GM18498 (cell line): ENCODE results near the gene LCA5.
A peak's percentile ranks its signal among the peaks of the same experiment; 100 is the strongest.
"Not testable (repeated sequence)": the region's sequence is repeated elsewhere in the genome, so short reads cannot be mapped to it uniquely, and the experiment has no call there.

Source experiments
- ATAC-seq: cut with Tn5 transposase; IDR thresholded peaks from one replicate; pipeline ENCODE4 v1.9.1; 2021; ENCODE audit warnings: mild to moderate bottlenecking, moderate library complexity; ENCODE audit not compliant: unreplicated experiment

Gene LCA5

DNA sequence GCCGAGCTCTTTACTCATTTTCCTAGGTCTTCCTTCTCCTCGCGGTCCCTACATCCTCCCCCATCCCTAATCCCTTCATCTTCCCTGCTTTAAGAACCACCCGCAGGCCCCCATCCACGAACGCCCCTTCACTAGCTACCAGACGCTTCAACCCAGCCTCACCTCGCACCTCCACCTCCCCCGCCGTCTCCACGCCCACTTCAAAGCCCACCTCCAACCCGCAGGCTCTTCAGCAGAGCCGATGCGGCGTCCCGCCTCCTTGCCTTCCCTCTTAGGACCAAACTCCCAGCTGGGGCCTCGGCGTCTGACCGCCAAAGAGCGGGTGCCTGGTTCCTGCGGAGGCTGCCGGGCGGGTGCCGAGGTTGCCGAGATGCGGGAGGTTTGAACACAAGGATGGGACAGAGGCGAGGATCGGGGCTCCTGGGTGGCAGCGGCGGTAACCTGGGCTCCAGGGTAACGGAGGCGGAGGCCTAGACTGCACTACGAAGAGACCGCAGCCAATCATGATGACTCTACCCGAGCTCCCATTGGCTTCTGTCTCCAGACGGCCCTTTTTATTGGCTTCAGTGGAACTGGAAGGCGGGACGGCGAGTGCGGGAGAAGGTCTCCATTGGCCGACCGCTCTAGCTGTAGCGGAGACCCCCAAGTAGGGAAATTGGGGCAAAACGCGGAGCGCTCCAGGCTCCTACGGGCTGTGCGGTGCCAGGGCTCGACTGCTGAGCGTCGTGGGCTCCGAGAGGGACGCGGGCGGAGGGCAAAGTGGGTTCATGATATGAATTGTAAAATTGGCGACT, at the start of gene LCA5:
Gene LCA5, minus strand, starts transcription at position 477 of the 794 bp plus-strand sequence. CDS start 18,536 bp downstream, outside the sequence.
- ATAC-seq = peak; percentile 99

DNA sequence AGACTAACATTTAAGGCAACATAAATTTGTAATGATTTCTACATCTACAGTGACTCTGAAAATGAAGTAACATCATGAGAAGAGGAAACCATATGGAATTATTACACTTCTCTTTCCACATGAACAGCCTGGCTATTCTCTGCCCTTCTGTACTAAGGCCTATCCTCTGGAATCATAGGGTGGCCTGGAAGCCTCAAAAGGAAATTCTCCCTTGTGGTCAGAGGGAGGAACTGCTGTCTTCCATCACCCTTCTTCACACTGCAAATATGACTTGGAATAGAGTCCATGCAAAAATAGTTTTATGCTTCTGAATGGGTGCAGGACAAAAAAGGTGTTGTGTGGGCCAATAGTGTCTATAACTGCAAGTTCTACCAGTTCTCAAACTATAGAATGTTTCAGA, 49.3 kb upstream of the LCA5 start:
- no peak for ATAC-seq

DNA sequence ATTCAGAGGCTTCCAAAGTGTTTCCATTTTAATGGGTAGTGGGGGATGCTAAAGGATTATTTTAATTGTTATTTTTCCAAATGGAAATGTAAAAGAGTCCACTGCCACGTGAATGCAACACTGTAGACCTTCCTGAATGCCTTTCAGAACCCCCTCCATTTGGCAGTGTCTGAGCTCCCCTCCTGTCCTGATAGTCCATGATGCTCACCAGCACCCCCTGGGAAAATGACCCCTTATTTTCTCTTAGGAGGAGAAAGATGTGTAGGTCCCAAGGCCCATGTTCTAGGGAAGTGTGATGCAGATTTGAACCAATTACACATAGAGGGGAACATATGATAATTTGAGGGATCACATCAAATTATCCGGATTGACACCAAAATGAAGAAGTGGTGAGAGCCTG, 47.1 kb upstream of the LCA5 start:
- no peak for ATAC-seq

DNA sequence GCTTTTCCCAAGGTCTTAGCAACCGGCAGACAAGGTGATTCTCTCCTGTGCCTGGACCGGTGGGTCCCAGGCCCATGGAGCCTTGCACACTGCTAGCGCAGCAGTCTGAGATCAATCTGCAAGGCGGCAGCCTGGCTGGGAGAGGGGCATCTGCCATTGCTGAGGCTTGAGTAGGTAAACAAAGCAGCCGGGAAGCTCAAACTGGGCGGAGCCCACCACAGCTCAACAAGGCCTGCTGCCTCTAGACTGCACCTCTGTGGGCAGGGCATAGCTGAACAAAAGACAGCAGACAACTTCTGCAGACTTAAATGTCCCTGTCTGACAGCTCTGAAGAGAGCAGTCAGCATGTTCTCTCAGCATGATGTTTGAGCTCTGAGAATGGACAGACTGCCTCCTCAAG, 40.7 kb upstream of the LCA5 start:
- ATAC-seq = not testable (repeated sequence)

DNA sequence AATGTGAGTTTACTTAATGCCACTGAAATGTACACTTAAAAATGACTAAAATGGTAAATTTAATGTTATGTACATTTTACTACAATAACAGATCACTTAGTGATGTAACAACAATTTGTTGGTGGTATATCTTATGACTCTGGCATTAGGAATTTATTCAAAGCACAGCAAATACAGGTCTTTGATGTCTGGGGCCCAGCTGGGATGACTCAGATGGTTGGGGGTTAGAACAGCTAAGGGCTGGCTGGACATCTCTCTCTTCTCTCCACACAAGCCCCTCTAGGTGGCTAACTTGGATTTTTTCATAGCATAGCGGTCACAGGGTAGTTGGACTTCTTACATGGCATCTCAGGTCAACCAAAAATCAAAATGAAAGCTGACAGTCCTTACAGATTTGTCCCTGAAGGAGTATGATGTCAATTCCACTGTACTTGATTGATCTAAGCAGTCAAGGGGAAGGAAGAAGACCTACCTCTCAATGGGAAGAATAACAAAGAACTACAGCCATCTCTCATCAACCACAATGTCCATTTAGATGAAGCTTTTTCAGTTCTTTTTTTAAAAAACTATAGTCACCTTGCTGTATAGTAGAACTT, 37.5 kb upstream of the LCA5 start:
- ATAC-seq = no peak

DNA sequence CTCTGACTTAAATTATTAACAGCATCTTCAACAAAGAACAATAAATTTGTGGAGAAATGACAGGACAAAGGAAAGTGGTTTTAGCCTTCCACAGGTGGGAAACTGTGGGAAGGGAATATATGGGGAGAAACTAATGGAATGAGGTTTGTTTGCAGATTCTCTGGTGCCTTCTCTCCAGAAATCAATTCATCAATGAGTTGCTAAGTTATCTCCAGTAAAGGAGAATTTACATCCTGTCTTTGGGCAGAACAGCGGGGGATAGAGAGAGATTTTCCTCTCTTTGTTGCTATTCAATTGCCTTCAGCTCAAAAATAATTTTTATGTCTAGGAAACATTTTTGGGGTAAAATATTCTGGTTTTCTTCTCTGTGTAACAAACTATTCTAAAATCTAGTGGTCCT, 36.9 kb upstream of the LCA5 start:
- no peak for ATAC-seq

DNA sequence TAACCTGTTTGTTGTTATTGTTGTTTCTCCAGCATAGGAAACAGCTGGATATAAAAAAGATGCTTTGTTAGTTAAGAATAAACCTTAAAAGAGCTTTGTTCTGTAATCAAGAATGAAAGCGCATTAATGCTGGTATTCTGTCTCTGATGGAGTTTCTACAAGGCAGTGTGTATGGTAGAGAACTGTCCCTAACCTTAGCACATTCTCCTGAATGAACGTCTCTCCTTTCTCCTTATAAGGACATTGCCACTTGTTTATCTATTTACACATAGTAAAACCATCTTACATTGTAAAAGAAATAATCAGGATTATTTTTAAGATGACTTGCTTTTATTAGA, 33.8 kb upstream of the LCA5 start:
- peak; percentile 36 for ATAC-seq

DNA sequence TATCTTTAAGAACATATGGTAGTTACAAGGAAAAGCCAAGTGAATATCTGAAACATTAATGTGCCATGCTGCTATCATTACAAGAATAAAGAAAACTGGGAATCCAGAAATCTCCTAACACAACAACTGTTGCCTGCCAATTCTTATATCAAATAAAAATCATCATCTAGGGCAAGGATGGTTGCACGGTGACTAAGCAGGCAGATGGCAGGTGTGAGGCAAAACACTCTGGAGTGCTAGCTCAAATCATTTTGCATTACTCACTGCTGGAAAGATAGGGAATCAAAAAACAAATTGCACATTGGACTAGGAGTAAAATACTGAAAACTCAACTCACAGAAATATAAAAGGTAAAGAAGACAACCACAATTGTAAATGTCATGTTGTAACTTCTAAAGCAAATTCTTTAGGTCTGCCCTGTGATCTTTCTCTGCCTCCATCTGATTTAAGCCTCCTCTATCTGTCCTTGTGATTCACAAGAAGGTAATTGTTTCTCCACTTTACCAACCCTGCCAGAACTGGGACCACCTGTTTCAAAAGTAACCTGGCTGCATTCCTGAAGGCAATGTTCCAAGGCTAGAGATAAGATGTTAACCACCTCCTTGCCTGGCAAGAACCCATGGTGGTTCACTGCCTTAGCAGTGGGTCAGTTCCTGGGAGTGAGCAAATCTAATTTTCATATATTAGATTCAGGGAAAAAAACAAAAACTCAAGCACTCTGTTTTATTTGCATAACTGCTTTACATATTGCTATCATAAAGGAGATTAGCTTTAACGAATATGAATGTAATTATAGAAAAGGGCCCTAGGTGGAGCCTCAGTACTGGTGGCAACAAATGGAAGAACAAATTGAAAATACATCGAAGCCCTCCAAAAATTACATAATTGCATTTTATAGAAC, 33.1 kb upstream of the LCA5 start:
- peak; percentile 92 for ATAC-seq

DNA sequence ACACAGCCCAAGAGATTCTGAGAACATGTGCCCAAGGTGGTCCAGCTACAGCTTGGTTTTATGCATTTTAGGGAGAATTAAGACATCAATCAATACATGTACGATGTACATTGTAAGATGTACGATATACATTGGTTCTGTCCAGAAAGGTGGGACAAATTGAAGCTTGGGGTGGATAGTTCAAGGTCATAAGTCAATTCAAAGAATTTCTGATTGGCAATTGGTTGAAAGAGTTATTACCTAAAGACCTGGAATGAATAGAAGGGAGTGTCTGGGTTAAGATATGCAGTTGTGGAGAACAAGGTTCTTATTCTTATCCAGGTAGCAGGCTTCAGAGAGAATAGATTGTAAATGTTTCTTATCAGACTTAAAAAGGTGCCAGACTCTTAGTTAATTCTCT, 31.8 kb upstream of the LCA5 start:
- ATAC-seq = no peak

DNA sequence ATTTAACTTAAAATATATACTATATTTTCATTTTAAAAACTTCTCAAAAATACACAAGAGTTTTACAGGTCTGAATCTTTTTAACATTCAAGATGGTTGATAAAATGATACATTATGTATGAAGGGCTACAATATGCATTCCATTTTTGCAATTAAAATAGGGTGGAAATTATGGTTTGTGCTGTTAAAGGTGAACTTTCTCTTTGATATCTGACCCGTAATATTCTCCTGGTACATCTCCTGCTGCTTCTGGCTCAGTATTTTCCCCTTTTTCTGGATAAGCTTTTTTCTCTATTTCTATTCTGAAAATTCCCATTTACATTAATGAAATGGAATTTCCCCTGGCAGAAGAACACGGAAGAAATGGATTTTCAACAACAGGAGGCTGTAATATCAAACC, 27.4 kb upstream of the LCA5 start:
- ATAC-seq = no peak

DNA sequence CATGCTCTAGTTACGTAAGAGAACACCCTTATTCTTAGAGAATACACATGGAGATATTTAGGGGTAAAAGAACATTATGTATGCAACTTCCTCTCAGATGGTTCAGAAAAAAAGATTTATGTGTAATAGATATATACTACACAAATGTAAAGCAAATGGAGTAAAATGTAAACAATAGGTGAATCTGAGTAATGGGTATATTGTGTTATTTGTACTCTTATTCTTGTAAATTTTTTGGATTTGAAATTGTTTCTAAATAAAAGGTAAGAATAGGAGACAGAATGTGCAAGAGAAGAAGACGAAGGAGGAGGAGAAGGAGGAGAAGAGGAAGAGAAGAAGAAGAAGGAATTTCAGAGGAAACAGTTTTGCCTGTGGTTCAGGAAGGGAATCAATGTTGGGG, 22.5 kb upstream of the LCA5 start:
- no peak for ATAC-seq

DNA sequence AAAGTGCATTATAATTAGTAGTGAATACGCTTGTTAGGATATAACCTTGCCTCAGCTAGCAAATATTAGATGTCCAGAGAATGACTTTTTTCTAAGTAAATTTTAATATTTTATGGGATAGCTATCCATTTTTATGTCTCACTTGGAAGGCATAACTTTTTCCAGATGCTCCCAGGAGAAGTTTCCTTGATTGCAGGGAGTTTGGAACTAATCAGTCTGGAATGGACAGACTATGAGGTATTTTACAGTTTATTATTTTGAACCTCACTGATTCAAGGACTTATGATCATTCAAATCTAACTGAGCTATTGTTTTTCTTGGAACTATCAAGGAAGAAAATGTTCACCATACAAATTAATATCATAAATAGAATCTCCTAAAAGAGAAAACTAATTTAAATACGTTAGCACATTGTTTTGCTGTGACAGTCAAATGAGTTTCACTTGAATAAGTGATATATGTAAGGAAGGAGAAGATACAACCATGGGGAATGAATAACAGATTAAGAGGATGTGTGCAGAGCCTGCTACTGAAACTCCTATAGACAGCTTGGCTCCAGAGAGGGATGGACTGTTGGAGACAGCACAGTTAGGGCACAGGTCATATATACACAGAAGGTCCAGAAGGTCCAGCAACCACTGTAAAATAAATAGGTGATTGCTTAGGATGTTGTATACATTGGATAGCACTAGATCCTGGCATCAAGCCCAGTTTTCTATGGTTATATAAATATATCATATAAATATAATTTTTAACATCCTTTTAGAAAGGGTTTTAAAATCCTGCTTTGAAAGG, 20.6 kb upstream of the LCA5 start:
- ATAC-seq = no peak

DNA sequence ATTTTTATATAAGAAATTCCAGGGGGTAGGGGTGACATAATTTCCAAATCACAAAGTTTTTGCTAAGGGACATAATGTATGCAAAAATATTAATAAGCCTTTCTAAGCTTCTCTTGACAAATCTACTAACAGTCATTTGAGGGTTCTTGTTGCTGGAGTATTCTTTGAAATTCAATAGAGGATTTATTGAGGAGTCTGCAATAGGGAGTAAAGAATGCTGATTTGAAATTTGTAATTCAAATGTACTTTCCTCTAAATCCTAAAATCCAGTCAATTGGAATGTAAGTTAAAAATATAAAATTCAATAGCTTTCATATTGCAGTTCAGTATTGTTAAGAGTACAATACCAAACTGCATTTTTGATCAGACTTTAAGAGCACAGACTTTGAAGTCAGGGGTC, 17.1 kb upstream of the LCA5 start:
- ATAC-seq = no peak

DNA sequence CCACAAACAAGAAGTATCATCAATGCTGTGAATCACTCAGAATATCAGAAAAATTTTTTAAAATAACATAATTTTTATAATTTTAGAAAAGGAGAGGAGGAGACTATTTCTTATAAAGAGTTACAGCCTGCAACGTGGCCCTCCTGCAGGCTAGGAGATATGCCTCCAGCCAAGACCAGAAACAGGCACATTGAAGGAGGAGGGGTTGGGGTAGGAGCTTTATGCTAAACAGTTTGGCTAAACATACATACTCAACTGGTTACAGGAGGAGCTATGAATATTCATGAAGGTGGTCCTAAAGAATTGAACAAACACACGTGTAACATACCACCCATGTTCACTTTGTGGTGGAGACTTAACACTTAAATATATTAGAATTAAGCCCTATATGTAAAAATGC, 14.2 kb upstream of the LCA5 start:
- no peak for ATAC-seq

DNA sequence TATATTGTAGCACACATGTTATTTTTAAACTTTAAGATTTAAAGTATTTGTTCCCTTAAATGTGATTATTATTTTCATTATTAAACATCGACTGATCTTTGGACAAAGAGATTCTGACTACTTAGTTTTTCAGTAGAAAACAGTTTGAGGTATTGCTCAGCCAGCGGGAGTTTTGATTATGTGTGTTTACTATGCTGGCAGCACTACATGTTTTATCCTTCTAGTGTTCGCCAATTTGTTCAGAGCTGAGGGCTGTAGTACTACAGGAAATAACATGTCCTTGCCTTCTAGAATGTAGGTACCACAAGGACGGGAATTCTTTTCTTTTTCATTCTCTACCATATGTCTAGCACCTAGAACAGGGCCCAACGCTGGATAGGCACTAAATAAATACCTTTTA, 11.1 kb upstream of the LCA5 start:
- no peak for ATAC-seq

DNA sequence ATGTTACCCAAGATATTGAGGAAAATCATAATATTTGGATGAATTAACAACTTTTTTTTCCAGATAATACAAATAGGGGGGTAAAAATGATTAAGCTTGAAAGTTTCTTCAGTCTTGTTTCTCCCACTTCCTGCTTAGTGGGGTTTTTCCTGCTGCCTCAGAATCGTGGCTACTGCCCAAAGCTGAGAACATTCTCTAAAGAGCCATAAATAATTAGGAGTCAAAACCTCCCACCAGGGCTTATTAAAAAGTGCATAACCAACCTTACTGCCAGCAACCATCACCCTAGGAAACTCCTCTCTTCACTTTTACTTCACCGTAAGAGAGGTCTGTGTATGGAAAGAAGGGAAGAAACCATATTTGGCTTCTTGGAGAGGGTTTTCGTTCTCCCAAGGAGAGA, 9.0 kb upstream of the LCA5 start:
- no peak for ATAC-seq

DNA sequence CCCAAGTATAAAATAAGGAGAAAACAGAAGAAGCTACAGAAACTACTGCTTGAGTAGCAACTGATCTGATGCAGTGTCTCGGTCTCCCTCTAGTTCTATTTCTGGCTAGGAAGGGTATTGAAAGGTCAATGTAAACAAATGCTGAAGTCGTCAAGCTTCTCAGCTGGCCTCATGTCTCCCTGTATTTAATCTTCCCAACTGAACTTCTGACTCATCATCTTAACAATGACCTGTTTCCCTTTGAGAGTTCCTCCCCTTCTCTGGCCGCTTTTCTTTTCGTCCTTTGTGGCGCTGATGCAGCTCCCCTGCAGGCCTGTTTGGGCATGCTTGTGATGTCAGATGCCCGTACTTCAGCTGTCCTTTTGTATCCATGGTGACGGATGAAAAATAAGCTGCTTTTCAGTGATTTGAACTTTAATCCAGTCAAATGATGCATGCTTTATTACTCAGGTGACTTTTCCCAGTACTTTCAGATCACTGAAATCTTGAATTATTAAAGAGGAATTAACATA, 7.8 kb upstream of the LCA5 start:
- peak; percentile 88 for ATAC-seq

DNA sequence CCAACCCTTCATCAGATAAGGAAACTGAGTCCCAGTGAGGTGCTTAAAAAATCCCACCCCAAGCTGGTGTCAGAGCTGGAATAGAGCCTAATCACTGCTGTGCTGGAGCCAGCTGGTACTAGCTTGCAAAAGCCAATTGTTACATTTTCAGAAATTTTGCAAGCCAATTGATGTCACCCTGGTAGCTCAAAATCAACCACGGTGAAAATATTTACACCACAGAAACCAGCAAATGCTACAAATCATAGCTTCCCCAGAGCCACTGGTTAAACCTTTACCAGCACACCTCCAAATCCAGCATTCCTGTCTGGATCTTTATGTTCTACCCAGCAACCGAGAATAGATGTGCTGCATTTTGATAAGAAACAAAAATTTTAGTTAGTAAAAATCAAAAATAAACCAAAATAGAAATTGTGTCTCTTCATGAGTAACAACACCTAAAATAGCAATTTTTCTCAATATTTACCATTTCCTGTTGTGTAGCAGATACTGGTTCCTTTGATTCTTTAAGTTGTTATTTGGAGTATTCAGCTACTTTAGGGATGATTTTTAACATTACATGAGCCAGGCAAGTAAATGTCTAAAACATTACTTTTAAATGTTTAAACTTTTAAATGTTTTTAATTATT, 7.2 kb upstream of the LCA5 start:
- ATAC-seq = peak; percentile 67

DNA sequence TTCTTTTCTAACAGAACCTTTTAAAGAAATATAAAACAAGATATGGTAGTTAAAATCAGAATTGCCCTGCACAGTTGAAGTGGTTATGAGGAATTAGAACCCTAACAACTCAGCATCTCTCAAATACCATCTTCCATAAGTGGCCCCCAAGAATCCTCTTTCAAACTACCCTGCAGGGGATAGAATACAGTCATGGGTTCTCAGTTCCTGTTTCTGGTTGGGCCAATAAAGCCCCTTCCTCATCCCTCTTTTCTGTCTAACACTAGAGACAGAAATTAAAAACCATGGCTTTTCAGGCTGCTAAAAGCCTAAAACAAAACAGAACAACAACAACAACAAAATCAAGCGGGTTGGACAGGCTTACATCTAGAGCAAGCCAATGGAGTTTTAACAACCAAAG, 6.7 kb upstream of the LCA5 start:
- ATAC-seq = peak; percentile 19

DNA sequence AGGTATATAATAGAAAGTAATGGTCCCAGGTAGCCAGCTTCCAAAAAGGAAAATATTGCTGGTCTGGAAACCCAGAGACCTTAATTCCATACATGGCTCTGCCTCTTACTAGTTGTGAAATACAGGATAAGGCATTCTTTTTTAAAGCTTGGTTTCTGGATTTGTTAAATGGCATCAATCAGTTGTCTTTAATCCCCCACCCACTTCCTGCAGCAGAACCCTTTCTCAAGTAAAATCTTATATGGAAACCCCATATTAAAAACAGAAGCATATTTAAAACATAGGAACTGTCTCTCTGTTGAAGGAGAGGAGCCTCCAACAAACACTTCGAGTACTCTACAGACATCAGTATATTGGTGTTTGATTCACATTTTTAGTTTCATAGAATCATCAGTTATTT, 6.2 kb upstream of the LCA5 start:
- ATAC-seq = no peak
